GM12874 (cell line): ENCODE results near the gene TTC9.

ENCODE experiments used
- CTCF ChIP-seq: IDR thresholded peaks from 2 replicates; pipeline ENCODE4 v1.5.1; 2011; ENCODE audit warnings: low read depth, mild to moderate bottlenecking, control low read depth, low read length, moderate library complexity; ENCODE audit not compliant: insufficient read depth

TTC9 gene

GRCh38 chr14:70665448-70666360 is 24.0 kb downstream of the TTC9 start:
- TF ChIP-seq CTCF = no peak

DNA sequence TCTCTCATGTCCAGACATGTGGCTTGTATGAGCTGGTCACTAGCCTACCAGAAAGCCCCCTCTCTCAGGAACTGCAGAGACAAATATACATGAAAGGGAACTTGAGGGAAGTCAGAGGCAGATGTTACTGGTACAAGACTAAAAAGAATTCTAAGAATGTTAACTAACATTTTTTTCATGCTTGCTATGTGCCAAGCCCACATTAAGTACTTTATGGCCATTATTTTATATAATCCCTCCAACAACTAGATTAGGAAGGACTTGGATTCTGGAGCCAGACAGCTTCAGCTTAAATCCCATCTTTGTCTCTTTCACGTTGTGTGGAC is 24.6 kb downstream of the TTC9 start:
- no peak for TF ChIP-seq CTCF

- TF ChIP-seq CTCF = no peak
Measured at GRCh38 chr14:70670992-70671651, 29.4 kb downstream of the TTC9 start.

GRCh38 chr14:70671652-70672644 is 30.2 kb downstream of the TTC9 start:
- no peak for TF ChIP-seq CTCF

- no peak for TF ChIP-seq CTCF
Measured at GRCh38 chr14:70677341-70677740, 35.6 kb downstream of the TTC9 start.

DNA sequence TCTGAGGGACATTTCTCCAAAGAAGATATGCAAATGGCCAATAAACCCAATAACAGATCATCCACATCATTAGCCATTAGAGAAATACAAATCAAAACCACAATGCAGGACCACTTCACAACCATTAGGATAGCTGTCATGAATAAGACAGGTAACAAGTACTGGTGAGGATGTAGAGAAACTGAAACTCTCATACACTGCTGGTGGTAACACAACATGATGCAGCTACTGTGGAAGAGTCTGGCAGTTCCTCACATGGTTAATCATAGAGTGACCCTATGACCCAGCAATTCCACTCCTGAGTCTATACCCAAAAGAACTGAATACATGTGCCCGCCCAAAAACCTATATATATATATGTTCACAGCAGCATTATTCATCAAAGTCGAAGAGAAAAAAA is 39.0 kb downstream of the TTC9 start:
- no peak for TF ChIP-seq CTCF

- TF ChIP-seq CTCF = no peak
Measured at GRCh38 chr14:70683983-70684382, 42.3 kb downstream of the TTC9 start.
